Measurements from ENCODE around the gene DNAJC16.

DNA sequence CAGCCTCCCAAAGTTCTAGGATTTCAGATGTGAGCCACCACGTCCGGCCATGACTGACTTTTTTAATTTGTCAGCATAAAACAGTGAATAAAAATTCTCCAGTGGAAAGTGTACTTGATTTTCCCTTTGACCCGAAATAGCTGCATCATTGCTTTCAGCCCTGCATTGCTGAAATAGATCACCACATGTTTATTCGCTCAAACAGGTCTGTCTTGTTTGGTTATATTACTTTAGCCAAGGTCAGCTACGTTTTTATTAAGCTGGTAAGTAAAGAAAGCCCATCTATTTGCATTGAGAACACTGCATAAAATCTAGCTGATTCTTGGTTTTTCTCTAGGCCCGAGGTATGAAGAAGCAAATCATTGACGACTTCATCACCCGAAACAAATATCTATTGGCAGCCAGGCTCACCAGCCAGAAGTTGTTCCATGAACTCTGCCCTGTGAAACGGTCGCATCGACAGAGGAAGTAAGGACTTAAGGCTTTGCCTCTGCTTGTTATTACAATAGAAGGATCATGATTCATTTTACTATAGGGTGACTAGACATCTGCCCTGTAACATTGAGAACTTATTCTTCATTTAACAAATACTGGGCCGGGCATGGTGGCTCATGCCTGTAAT, 32.7 kb downstream of the DNAJC16 start:
- TF ChIP-seq RBM14 (IDR thresholded peaks at IDR 0.05; ENCODE audit: borderline replicate concordance, insufficient read depth, low read depth, low read length) (no peak), TCF7L2 (IDR thresholded peaks at IDR 0.05; ENCODE audit: low read depth, low read length) (no peak), EZH2 (IDR thresholded peaks at IDR 0.05; ENCODE audit: borderline replicate concordance, low read depth, low read length) (no peak), CHAMP1 (IDR thresholded peaks at IDR 0.05) (no peak), MCM3 (IDR thresholded peaks at IDR 0.05) (no peak)

Data from K562 (cell line).